ENCODE measurements around the gene TRIM69. TPM values are rescaled to one million over a fixed set of nuclear protein-coding genes. Genes with fewer than 3 reads are reported as not detected.
"Not testable (repeated sequence)": the region's sequence is repeated elsewhere in the genome, so short reads cannot be mapped to it uniquely, and the experiment has no call there.

Gene TRIM69
- total RNA-seq, 1 experiment from 2014 or later, result 10.8 TPM

- ATAC-seq, result no peak
These were observed 39.3 kb upstream of the TRIM69 start for GRCh38 chr15:44697014-44697413.

DNA sequence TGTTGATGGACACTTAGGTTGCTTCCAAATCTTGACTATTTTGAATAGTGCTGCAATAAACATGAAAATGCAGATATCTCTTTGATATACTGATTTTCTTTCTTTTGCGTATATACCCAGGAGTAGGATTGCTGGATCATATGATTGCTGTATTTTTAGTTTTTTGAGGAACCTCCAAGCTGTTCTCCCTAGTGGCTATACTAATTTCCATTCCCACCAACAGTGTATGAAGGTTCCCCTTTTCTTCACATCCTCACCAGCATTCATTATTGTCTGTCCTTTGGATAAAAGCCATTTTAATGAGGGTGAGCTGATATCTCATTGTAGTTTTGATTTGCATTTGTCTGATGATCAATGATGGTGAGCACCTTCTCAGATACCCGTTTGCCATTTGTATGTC lies 37.7 kb upstream of the TRIM69 start:
- Histone ChIP-seq H3K36me3 (ENCODE audit: low read depth, low read length) (no peaks in the 10 kb centered on the region), H3K4me1 (ENCODE audit: insufficient read depth, low read length) (no peaks in the 10 kb centered on the region), H3K27me3 (ENCODE audit: low read length) (no peaks in the 10 kb centered on the region), H3K27ac (ENCODE audit: low read length) (no peak overlapping the region), H3K9me2 (replicated peaks; ENCODE audit: low read length) (no peaks in the 10 kb centered on the region), H3K4me3 (ENCODE audit: low read length) (no peak overlapping the region), H2AFZ (ENCODE audit: low read length) (no peak overlapping the region), H3K4me2 (ENCODE audit: low read length) (no peak overlapping the region), H3K9ac (ENCODE audit: low read length) (no peak overlapping the region), H4K20me1 (ENCODE audit: low read length) (no peaks in the 10 kb centered on the region), H3K79me2 (ENCODE audit: low read length) (no peaks in the 10 kb centered on the region), H3K9me3 (ENCODE audit: low read length) (no peaks in the 10 kb centered on the region), H3F3A (ENCODE audit: low read length, unreplicated experiment) (no peaks in the 10 kb centered on the region)
- ChIA-PET CTCF (no interaction called here), POLR2A (ENCODE audit: unreplicated experiment) (interaction anchor here (0.7 kb wide), 1 partner anchor 39 kb away, joined by 4 read pairs; no protein-coding TSS in a partner anchor)
- BruUV-seq (replicated peaks), result no TSS peak
- no peak for ATAC-seq
- no peak for TF ChIP-seq EZH2phosphoT487 (IDR thresholded peaks at IDR 0.05; ENCODE audit: borderline replicate concordance, low read length)
- TF ChIP-seq, protein P1, sequence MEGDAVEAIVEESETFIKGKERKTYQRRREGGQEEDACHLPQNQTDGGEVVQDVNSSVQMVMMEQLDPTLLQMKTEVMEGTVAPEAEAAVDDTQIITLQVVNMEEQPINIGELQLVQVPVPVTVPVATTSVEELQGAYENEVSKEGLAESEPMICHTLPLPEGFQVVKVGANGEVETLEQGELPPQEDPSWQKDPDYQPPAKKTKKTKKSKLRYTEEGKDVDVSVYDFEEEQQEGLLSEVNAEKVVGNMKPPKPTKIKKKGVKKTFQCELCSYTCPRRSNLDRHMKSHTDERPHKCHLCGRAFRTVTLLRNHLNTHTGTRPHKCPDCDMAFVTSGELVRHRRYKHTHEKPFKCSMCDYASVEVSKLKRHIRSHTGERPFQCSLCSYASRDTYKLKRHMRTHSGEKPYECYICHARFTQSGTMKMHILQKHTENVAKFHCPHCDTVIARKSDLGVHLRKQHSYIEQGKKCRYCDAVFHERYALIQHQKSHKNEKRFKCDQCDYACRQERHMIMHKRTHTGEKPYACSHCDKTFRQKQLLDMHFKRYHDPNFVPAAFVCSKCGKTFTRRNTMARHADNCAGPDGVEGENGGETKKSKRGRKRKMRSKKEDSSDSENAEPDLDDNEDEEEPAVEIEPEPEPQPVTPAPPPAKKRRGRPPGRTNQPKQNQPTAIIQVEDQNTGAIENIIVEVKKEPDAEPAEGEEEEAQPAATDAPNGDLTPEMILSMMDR (conservative IDR thresholded peaks at IDR 0.05; ENCODE audit: low read depth, low read length), result no peak
- no peak for TF ChIP-seq EZH2 (IDR thresholded peaks at IDR 0.05; ENCODE audit: low read length, unreplicated experiment)
- DNase-seq, result no peak
- intact Hi-C loops (cut with micrococcal nuclease), result no loop called here

More at GRCh38 chr15:44697014-44697413, 39.3 kb upstream of the TRIM69 start:
- no peaks in the 10 kb centered on the region for H4K20me1 ChIP-seq (ENCODE audit: low read length)
- H3K4me3 ChIP-seq (ENCODE audit: low read length), result no peak overlapping the region
- no peak for DNase-seq
- ChIA-PET POLR2A (ENCODE audit: unreplicated experiment) (no interaction called here), CTCF (no interaction called here)
- no peaks in the 10 kb centered on the region for H3K9me2 ChIP-seq (replicated peaks; ENCODE audit: low read length)
- BruUV-seq (replicated peaks), result no TSS peak
- no peaks in the 10 kb centered on the region for H3K79me2 ChIP-seq (ENCODE audit: low read length)
- intact Hi-C loops (cut with micrococcal nuclease), result no loop called here
- no peaks in the 10 kb centered on the region for H3F3A ChIP-seq (ENCODE audit: low read length, unreplicated experiment)
- no peak overlapping the region for H2AFZ ChIP-seq (ENCODE audit: low read length)
- H3K4me1 ChIP-seq (ENCODE audit: insufficient read depth, low read length), result no peaks in the 10 kb centered on the region
- TF ChIP-seq EZH2 (IDR thresholded peaks at IDR 0.05; ENCODE audit: low read length, unreplicated experiment) (no peak), EZH2phosphoT487 (IDR thresholded peaks at IDR 0.05; ENCODE audit: borderline replicate concordance, low read length) (no peak)
- no peaks in the 10 kb centered on the region for H3K27me3 ChIP-seq (ENCODE audit: low read length)
- H3K9ac ChIP-seq (ENCODE audit: low read length), result no peak overlapping the region
- H3K36me3 ChIP-seq (ENCODE audit: low read depth, low read length), result no peaks in the 10 kb centered on the region
- H3K4me2 ChIP-seq (ENCODE audit: low read length), result no peak overlapping the region
- no peak overlapping the region for H3K27ac ChIP-seq (ENCODE audit: low read length)
- no peaks in the 10 kb centered on the region for H3K9me3 ChIP-seq (ENCODE audit: low read length)

DNA sequence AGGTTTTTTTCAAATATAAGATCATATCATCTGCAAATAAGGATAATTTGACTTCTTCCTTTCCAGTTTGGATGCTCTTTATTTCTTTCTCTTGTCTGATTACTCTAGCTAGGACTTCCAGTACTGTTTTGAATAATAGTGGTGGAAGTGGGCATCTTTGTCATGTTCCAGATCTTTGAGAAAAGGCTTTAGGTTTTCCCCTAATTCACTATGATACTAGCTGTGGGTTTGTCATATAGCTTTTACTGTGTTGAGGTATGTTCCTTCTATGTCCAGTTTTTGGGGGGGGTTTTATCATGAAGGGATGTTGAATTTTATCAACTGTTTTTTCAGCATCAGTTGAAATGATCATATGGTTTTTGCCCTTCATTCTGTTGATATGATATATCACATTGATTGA lies 35.7 kb upstream of the TRIM69 start:
- CTCF ChIA-PET; H3K4me1 ChIP-seq (ENCODE audit: insufficient read depth, low read length); H3K36me3 ChIP-seq (ENCODE audit: low read depth, low read length); H3K9me3 ChIP-seq (ENCODE audit: low read length); POLR2A ChIA-PET (ENCODE audit: unreplicated experiment); intact Hi-C loops (cut with micrococcal nuclease); H4K20me1 ChIP-seq (ENCODE audit: low read length); H3K4me3 ChIP-seq (ENCODE audit: low read length); H3K9ac ChIP-seq (ENCODE audit: low read length); H3K27ac ChIP-seq (ENCODE audit: low read length); H3K4me2 ChIP-seq (ENCODE audit: low read length); DNase-seq; ATAC-seq; H3K9me2 ChIP-seq (replicated peaks; ENCODE audit: low read length); H3K79me2 ChIP-seq (ENCODE audit: low read length); BruUV-seq (replicated peaks); H3F3A ChIP-seq (ENCODE audit: low read length, unreplicated experiment); H3K27me3 ChIP-seq (ENCODE audit: low read length); H2AFZ ChIP-seq (ENCODE audit: low read length): not testable (repeated sequence)

DNA sequence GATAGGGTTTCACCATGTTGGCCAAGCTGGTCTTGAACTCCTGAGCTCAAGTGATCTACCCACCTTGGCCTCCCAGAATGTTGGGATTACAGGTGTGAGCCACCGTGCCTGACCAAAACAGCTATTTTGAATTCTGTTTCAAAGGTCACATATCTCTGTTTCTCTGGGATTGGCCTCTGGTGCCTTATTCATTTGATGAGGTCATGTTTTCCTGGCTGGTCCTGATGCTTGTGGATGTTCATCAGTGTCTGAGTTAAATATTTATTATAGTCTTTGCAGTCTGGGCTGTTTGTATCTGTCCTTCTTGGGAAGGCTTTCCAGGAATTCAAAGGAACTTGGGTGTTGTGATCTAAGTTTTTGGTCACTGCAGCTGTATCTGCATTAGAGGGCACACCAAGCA lies 30.3 kb upstream of the TRIM69 start:
- Histone ChIP-seq H3F3A (ENCODE audit: low read length, unreplicated experiment) (no peaks in the 10 kb centered on the region), H2AFZ (ENCODE audit: low read length) (no peak overlapping the region), H3K9ac (ENCODE audit: low read length) (no peak overlapping the region), H4K20me1 (ENCODE audit: low read length) (no peaks in the 10 kb centered on the region), H3K4me1 (ENCODE audit: insufficient read depth, low read length) (peaks cover 17% of the 10 kb centered on the region), H3K9me2 (replicated peaks; ENCODE audit: low read length) (no peaks in the 10 kb centered on the region), H3K27me3 (ENCODE audit: low read length) (no peaks in the 10 kb centered on the region), H3K27ac (ENCODE audit: low read length) (no peak overlapping the region), H3K4me2 (ENCODE audit: low read length) (no peak overlapping the region), H3K79me2 (ENCODE audit: low read length) (no peaks in the 10 kb centered on the region), H3K9me3 (ENCODE audit: low read length) (no peaks in the 10 kb centered on the region), H3K4me3 (ENCODE audit: low read length) (no peak overlapping the region), H3K36me3 (ENCODE audit: low read depth, low read length) (no peaks in the 10 kb centered on the region)
- ChIA-PET POLR2A (ENCODE audit: unreplicated experiment) (no interaction called here), CTCF (no interaction called here)
- TF ChIP-seq EZH2 (IDR thresholded peaks at IDR 0.05; ENCODE audit: low read length, unreplicated experiment) (no peak), EZH2phosphoT487 (IDR thresholded peaks at IDR 0.05; ENCODE audit: borderline replicate concordance, low read length) (no peak)
- ATAC-seq (no peak), DNase-seq (no peak)
- intact Hi-C loops (cut with micrococcal nuclease), result no loop called here
- no TSS peak for BruUV-seq (replicated peaks)
